Hepatocyte (in vitro differentiated cells): Measurements from ENCODE around the gene MYOD1. TPM values are rescaled to one million over a fixed set of nuclear protein-coding genes. Genes with fewer than 3 reads are reported as not detected.

Experiments
- DNase-seq: peaks from one replicate; pipeline ENCODE4 v3.0.0-alpha.2; 2016; ENCODE audit warnings: low spot score
- H2AFZ ChIP-seq: fragments of 200-600 bp; sonication (generic); 2 replicates; pipeline ENCODE4 v1.6.0; 2016; ENCODE audit warnings: antibody characterized with exemption, mild to moderate bottlenecking
- H3K27ac ChIP-seq: fragments of 200-600 bp; sonication (generic); 2 replicates; pipeline ENCODE4 v1.5.1; 2016; ENCODE audit warnings: mild to moderate bottlenecking
- H3K27me3 ChIP-seq: fragments of 200-600 bp; sonication (generic); 2 replicates; pipeline ENCODE4 v1.6.1; 2016
- H3K36me3 ChIP-seq: fragments of 200-600 bp; sonication (generic); replicated peaks from 2 replicates; pipeline ENCODE4 v1.5.1; 2016; ENCODE audit warnings: low read depth; ENCODE audit not compliant: insufficient read depth
- H3K4me1 ChIP-seq: fragments of 200-600 bp; sonication (generic); 2 replicates; pipeline ENCODE4 v1.5.1; 2016; ENCODE audit warnings: mild to moderate bottlenecking, moderate library complexity; ENCODE audit not compliant: insufficient read depth
- H3K4me2 ChIP-seq: fragments of 200-600 bp; sonication (generic); 2 replicates; pipeline ENCODE4 v1.6.0; 2016
- H3K4me3 ChIP-seq: fragments of 200-600 bp; sonication (generic); 2 replicates; pipeline ENCODE4 v1.5.1; 2016; ENCODE audit warnings: mild to moderate bottlenecking
- H3K79me2 ChIP-seq: fragments of 200-600 bp; sonication (generic); 2 replicates; pipeline ENCODE4 v1.6.0; 2017; ENCODE audit warnings: mild to moderate bottlenecking
- H3K9me2 ChIP-seq: fragments of 200-600 bp; sonication (generic); replicated peaks from 2 replicates; pipeline ENCODE4 v1.6.0; 2017; ENCODE audit warnings: mild to moderate bottlenecking; ENCODE audit not compliant: insufficient read depth
- H3K9me3 ChIP-seq: fragments of 200-600 bp; sonication (generic); 2 replicates; pipeline ENCODE4 v1.5.1; 2016; ENCODE audit warnings: low read depth, mild to moderate bottlenecking
- H4K20me1 ChIP-seq: fragments of 200-600 bp; sonication (generic); 2 replicates; pipeline ENCODE4 v1.6.0; 2016; ENCODE audit warnings: mild to moderate bottlenecking; ENCODE audit not compliant: insufficient read depth, poor library complexity, severe bottlenecking
- CTCF ChIP-seq: fragments of 200-600 bp; sonication (generic); IDR thresholded peaks from 2 replicates; pipeline ENCODE4 v1.5.1; 2016; ENCODE audit warnings: antibody characterized with exemption, mild to moderate bottlenecking; ENCODE audit not compliant: poor library complexity
- EZH2 ChIP-seq: fragments of 200-600 bp; sonication (generic); IDR thresholded peaks from 2 replicates; pipeline ENCODE4 v1.6.1; 2016; ENCODE audit warnings: antibody characterized with exemption, mild to moderate bottlenecking, borderline replicate concordance
- EZH2phosphoT487 ChIP-seq: fragments of 200-600 bp; sonication (generic); IDR thresholded peaks from one replicate; pipeline ENCODE4 v1.6.1; 2018; ENCODE audit warnings: antibody characterized with exemption, mild to moderate bottlenecking, low read depth, moderate library complexity; ENCODE audit not compliant: unreplicated experiment, severe bottlenecking
- WGBS: methylation state at CpG from one replicate; pipeline ENCODE4 v1.1.6; 2016; ENCODE audit warnings: low lambda C conversion rate; ENCODE audit errors: missing lambda C conversion rate; 5-methylcytosine and 5-hydroxymethylcytosine counted together
- polyA plus RNA-seq: library from polyadenylated mRNA; unstranded; fragments of >200 nt; fragmentation: Nextera tagmentation; extraction: Ambion mirVana; gene quantifications from 2 replicates; pipeline ENCODE4 v1.2.1, GENCODE V29; 2016
- total RNA-seq: library from RNA; depleted of rRNA; stranded (reverse); fragments of >200 nt; gene quantifications from 2 replicates; pipeline ENCODE4 v1.2.3, GENCODE V29; 2014

The MYOD1 gene
- total and polyA plus RNA-seq, 2 experiments from 2014 or later: not detected

GRCh38 chr11:17714356-17714854 is 5.0 kb upstream of the MYOD1 start:
- no peaks in the 10 kb centered on the region for H3K4me1 ChIP-seq
- TF ChIP-seq EZH2phosphoT487 (no peak), EZH2 (no peak), CTCF (no peak)
- no peaks in the 10 kb centered on the region for H3K9me2 ChIP-seq
- 65% methylated on average over 8 of the region's 8 CpGs for WGBS
- no peaks in the 10 kb centered on the region for H4K20me1 ChIP-seq
- no peaks in the 10 kb centered on the region for H3K9me3 ChIP-seq
- peaks cover 96% of the 10 kb centered on the region for H3K27me3 ChIP-seq
- H3K4me3 ChIP-seq: no peak overlapping the region
- no peak overlapping the region for H2AFZ ChIP-seq
- no peak for DNase-seq
- no peak overlapping the region for H3K4me2 ChIP-seq
- H3K79me2 ChIP-seq: no peaks in the 10 kb centered on the region
- no peaks in the 10 kb centered on the region for H3K36me3 ChIP-seq
- no peak overlapping the region for H3K27ac ChIP-seq

GRCh38 chr11:17714870-17715269 is 4.5 kb upstream of the MYOD1 start:
- no peaks in the 10 kb centered on the region for H4K20me1 ChIP-seq
- H2AFZ ChIP-seq: no peak overlapping the region
- H3K36me3 ChIP-seq: no peaks in the 10 kb centered on the region
- DNase-seq: no peak
- TF ChIP-seq EZH2phosphoT487: no peak
- TF ChIP-seq EZH2: no peak
- no peak for TF ChIP-seq CTCF
- no peak overlapping the region for H3K27ac ChIP-seq
- no peak overlapping the region for H3K4me3 ChIP-seq
- H3K4me2 ChIP-seq: no peak overlapping the region
- WGBS: 87% methylated on average over 4 of the region's 4 CpGs
- no peaks in the 10 kb centered on the region for H3K9me2 ChIP-seq
- H3K27me3 ChIP-seq: peaks cover 96% of the 10 kb centered on the region
- no peaks in the 10 kb centered on the region for H3K4me1 ChIP-seq
- H3K79me2 ChIP-seq: no peaks in the 10 kb centered on the region
- H3K9me3 ChIP-seq: no peaks in the 10 kb centered on the region

- no peaks in the 10 kb centered on the region for H3K9me2 ChIP-seq
- no peak for TF ChIP-seq EZH2
- no peak for TF ChIP-seq CTCF
- TF ChIP-seq EZH2phosphoT487: no peak
- no peak overlapping the region for H3K4me3 ChIP-seq
- 81% methylated on average over 2 of the region's 2 CpGs for WGBS
- no peak overlapping the region for H3K4me2 ChIP-seq
- H3K36me3 ChIP-seq: no peaks in the 10 kb centered on the region
- no peak for DNase-seq
- H3K79me2 ChIP-seq: no peaks in the 10 kb centered on the region
- no peaks in the 10 kb centered on the region for H3K9me3 ChIP-seq
- peaks cover 6% of the 10 kb centered on the region for H3K4me1 ChIP-seq
- peaks cover 99% of the 10 kb centered on the region for H3K27me3 ChIP-seq
- no peaks in the 10 kb centered on the region for H4K20me1 ChIP-seq
- no peak overlapping the region for H2AFZ ChIP-seq
- H3K27ac ChIP-seq: no peak overlapping the region
Observed at GRCh38 chr11:17716807-17717206, 2.6 kb upstream of the MYOD1 start.

GRCh38 chr11:17718015-17718414 is 1.4 kb upstream of the MYOD1 start:
- DNase-seq: no peak
- H2AFZ ChIP-seq: no peak overlapping the region
- no peak overlapping the region for H3K27ac ChIP-seq
- no peaks in the 10 kb centered on the region for H3K9me3 ChIP-seq
- no peaks in the 10 kb centered on the region for H4K20me1 ChIP-seq
- WGBS: 73% methylated on average over 7 of the region's 7 CpGs
- TF ChIP-seq EZH2: no peak
- TF ChIP-seq CTCF: no peak
- no peak for TF ChIP-seq EZH2phosphoT487
- H3K79me2 ChIP-seq: no peaks in the 10 kb centered on the region
- peaks cover 99% of the 10 kb centered on the region for H3K27me3 ChIP-seq
- no peaks in the 10 kb centered on the region for H3K36me3 ChIP-seq
- no peak overlapping the region for H3K4me3 ChIP-seq
- H3K4me1 ChIP-seq: peaks cover 6% of the 10 kb centered on the region
- no peaks in the 10 kb centered on the region for H3K9me2 ChIP-seq
- H3K4me2 ChIP-seq: no peak overlapping the region
